Fibroblast of skin of left biceps (primary cell): ENCODE data around the gene KRTAP5-3.
"Not testable (repeated sequence)": the region's sequence is repeated elsewhere in the genome, so short reads cannot be mapped to it uniquely, and the experiment has no call there.

Experiments used
- DNase-seq, 2 experiments: peaks; one replicate each; pipeline ENCODE4 v3.0.0-alpha.2; 2013; ENCODE audit warnings: low read depth in 2 of 2

Gene KRTAP5-3

GRCh38 chr11:1582909-1583308 is 25.4 kb downstream of the KRTAP5-3 start:
- DNase-seq: not testable (repeated sequence)

- DNase-seq: no peak
These were observed 26.3 kb downstream of the KRTAP5-3 start for GRCh38 chr11:1581976-1582375.

- no peak for DNase-seq
These were observed 31.4 kb downstream of the KRTAP5-3 start for GRCh38 chr11:1576825-1577224.

DNA sequence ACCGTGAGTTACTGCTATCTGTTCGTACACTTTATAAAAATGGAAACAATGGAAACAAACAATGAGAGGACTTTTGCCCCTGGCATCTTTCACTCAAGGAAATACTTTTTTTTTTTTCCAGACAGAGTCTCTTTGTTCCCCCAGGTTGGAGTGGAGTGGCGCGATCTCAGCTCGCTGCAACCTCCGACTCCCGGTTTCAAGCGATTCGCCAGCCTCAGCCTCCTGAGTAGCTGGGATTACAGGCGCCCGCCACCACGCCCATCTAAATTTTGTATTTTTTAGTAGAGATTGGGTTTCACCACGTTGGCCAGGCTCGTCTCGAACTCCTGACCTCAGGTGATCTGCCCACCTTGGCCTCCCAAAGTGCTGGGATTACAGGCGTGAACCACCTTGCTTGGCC is 32.5 kb downstream of the KRTAP5-3 start:
- DNase-seq: not testable (repeated sequence)

GRCh38 chr11:1574933-1575242 is 33.4 kb downstream of the KRTAP5-3 start:
- no peak for DNase-seq

DNA sequence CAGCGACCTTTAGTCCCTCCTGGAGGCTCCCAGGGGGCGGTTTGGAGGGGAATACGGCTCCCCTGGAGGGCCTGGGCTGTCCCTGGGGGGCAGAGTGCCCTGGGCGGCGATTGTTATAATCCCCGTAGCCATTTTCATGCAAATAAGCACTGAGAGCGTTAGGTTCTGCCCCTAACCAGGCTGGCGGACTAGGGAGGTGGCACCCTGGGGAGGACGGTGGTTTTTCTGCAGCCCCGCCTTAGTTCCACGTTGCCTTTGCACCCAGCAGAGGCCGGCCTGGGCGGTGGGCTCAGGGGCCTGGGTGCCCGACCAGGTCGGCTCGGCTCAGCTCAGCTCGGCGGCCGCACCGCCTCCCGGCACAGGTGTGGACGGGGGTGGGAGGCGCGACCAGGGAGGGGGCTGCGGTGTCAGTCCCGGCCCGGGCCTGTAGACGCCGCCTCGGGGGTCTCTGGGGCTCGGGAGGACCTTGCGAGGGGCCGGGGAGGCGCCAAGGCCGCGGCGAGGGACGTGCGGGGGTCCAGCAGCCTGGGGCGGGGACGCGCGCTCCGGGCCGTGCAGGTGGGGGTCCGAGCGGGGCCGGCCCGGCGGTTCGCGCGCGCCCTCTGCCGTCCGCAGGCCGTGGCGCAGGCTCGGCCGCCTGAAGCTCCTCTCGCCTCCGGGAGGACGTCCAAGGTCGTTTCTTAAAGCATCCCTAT is 33.9 kb downstream of the KRTAP5-3 start:
- DNase-seq: no peak

DNA sequence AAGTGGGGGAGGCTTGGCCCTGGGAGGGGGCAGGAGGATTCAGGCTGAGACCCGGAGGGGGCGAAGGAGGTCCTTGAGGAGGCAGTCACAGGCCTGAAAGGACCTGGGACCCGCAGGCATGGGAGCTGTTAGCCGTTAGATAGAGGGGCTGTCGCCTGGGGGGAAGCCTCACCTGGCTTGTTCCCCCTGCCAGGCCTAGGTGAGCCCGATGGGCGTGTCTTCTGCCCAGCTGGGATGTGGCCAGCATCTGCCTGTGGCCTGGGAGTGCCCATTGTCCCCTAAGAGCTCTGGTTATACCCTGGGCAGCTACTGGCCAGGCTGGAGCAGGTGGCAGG is 34.4 kb downstream of the KRTAP5-3 start:
- no peak for DNase-seq

- DNase-seq: no peak
These were observed 35.0 kb downstream of the KRTAP5-3 start for GRCh38 chr11:1573077-1573902.

DNA sequence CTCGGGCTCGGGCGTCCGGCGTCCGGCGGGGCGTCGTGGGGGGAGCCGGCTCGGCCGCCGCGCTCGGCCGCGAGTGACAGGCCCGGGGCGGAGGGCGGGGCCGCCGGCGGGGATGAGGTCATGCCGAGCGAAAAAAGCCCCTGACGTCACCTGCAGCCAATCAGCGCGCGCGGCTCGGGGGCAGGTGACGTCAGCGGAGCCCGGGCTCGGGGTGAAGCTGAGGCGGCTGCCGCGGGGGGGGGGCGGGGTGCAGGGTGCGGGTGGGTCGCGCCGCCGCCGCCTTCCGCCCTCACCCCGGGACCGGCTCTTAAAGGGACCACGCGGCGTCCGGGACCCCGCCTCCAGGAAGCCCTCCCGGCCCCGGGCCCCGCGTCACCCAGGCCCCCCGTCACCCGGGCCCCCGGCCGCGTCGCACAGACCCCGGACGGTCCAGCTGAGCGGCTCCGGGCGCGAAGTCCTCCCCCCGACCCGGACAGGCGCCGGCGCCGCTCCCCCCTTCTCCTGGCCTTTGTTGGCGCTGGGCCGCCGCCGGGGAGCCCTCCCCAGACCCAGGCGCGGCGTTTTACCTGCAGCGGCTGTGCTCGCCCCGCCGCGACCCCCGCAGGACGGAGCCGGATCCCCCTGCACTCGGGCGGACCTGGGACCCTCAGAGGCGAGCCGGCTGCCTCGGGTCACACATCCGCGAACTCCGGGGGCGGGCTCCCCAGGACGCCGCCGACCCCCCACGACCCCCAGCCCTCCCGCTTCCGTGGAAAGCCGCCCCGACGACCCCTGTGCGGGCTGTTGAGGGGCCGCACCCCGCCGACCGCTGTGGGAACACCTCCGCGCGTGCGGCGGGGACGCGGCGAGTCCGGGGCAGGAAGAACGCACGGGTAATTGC is 35.8 kb downstream of the KRTAP5-3 start, which contains the start of gene DUSP8:
Gene DUSP8 (minus strand): TSS at position 75 of the 880 bp plus-strand sequence. CDS start 6,445 bp downstream, outside the sequence.
- peak; percentile 41 to 52 for DNase-seq

GRCh38 chr11:1571760-1572196 is 36.5 kb downstream of the KRTAP5-3 start:
- no peak for DNase-seq

DNA sequence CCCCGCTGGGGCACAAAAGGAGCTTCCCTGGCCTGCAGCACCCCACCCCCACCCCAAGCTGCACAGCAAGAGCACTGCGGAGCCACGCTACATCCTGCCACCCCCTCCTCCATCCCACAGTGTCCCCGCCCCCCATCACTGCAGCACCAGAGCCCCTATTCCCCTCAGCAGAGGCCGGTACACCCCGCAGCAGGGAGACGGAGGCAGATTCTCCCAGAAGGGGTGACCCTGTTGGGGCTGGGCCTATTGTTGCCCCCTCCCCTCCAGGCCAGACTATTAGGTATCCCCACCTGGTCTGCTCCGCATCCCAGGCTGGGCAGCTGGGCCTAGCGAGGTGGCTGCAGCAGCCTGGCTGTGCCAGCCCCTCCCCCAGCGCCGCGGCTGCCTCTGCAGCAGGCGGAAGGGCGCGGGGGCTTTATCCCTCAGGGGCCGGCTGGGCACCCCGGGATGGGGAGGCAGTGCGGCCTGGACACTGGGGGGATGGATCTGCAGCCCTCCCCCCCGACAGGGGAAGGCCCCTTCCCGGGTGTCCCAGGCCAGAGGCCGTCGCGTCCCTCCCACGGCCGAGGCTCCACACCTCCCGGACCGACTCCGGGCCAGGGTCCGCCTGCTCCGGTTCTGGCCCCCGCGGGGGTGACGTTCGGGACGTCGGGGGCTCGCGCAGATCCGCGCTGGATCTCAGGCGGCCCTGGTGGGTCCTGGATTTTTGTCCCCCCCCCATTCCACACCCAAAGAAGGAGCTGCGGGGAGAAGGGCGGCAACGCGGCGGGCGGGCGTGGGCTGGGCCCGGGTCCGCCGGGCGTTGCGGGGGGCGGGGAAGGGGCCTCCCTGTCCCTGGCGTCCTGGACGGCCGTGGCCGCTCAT is 37.1 kb downstream of the KRTAP5-3 start:
- DNase-seq: no peak

- no peak for DNase-seq
These were observed 37.8 kb downstream of the KRTAP5-3 start for GRCh38 chr11:1570531-1570895.

GRCh38 chr11:1570001-1570453 is 38.2 kb downstream of the KRTAP5-3 start:
- DNase-seq: no peak

- no peak for DNase-seq
These were observed 38.9 kb downstream of the KRTAP5-3 start for GRCh38 chr11:1569251-1569780.

GRCh38 chr11:1568441-1568911 is 39.8 kb downstream of the KRTAP5-3 start:
- DNase-seq: no peak

GRCh38 chr11:1567721-1568100 is 40.6 kb downstream of the KRTAP5-3 start:
- no peak for DNase-seq

DNA sequence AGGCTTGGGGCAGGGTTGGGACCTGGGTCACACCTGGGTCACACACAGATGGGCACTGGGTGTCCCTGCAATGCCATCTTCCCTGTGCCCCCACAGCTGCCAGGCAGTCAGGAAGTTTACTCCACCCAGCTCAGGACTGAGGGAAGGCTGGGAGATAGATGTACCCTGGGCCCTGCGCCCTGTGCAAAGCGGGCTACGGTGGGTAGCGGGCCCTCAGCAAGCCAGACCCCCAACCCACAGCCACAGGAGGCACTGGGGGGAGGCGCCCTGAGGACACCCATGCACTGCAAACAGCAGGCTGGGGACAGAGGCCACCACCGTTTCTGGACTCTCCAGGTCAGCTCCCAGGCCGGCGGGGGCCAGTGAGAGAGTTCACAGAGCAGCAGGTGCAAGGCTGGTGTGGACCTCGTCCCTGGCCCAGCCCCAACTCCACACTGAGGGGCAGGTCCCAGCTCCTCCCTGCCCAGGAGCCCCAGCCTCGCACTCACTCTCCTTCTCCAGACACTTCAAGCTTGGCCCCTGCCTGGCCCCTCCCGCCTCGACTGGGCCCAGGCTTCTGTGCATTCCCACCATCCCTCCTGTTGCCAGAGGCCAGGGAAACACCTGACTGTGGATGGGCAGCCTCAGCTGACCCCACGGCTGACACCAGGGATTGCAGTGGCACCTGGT is 41.1 kb downstream of the KRTAP5-3 start:
- DNase-seq: no peak

- no peak for DNase-seq
These were observed 41.7 kb downstream of the KRTAP5-3 start for GRCh38 chr11:1566381-1567051.

DNA sequence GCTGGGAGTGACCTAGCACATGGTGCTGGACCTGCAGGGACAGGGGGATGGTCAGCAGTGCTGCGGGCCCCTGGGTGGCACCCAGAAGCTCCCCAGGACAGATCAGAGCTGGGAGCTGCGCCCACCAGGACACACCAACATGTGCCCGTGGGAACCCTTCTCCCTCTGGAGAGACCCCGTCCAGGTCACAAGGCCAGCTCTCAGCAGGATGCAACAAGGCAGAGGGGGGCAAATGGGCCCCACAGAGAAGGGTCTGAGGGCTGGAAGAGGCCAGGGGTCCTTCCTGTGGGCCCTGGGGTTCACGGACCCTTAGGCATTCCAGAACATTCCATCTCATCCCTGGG is 42.4 kb downstream of the KRTAP5-3 start:
- DNase-seq: no peak
